Ecto neural progenitor cell (in vitro differentiated cells): ENCODE results near the gene ARRDC2.
"Not testable (repeated sequence)": the region's sequence is repeated elsewhere in the genome, so short reads cannot be mapped to it uniquely, and the experiment has no call there.

Experiments used
- DNase-seq: peaks from one replicate; pipeline ENCODE4 v3.0.0-alpha.2; 2018; ENCODE audit warnings: low spot score

ARRDC2 gene

GRCh38 chr19:17989425-17990094 is 18.4 kb upstream of the ARRDC2 start:
- DNase-seq: no peak

GRCh38 chr19:17993076-17993813 is 14.7 kb upstream of the ARRDC2 start:
- DNase-seq: no peak

- DNase-seq: peak; percentile 94
Observed at GRCh38 chr19:17996826-17997316, 11.1 kb upstream of the ARRDC2 start.

GRCh38 chr19:17997969-17998826 is 9.8 kb upstream of the ARRDC2 start:
- DNase-seq: peak; percentile 63

- DNase-seq: no peak
Observed at GRCh38 chr19:17998827-17999150, 9.2 kb upstream of the ARRDC2 start.

- DNase-seq: no peak
Observed at GRCh38 chr19:17999684-18000479, 8.1 kb upstream of the ARRDC2 start.

GRCh38 chr19:18000480-18000914 is 7.5 kb upstream of the ARRDC2 start:
- no peak for DNase-seq

- DNase-seq: peak; percentile 65
Observed at GRCh38 chr19:18000915-18001776, 6.8 kb upstream of the ARRDC2 start.

GRCh38 chr19:18001777-18002345 is 6.1 kb upstream of the ARRDC2 start:
- no peak for DNase-seq

GRCh38 chr19:18002347-18002850 is 5.6 kb upstream of the ARRDC2 start:
- no peak for DNase-seq

GRCh38 chr19:18005750-18006149 is 2.2 kb upstream of the ARRDC2 start:
- DNase-seq: not testable (repeated sequence)

GRCh38 chr19:18007044-18007916 is 690 bp upstream of the ARRDC2 start:
- peak; percentile 89 for DNase-seq

GRCh38 chr19:18008814-18009213 is 844 bp downstream of the ARRDC2 start:
- DNase-seq: no peak

GRCh38 chr19:18009412-18010066 is 1.6 kb downstream of the ARRDC2 start:
- DNase-seq: peak; percentile 46

- DNase-seq: no peak
Observed at GRCh38 chr19:18010149-18010548, 2.2 kb downstream of the ARRDC2 start.

- no peak for DNase-seq
Observed at GRCh38 chr19:18013210-18014111, 5.5 kb downstream of the ARRDC2 start.

GRCh38 chr19:18014197-18014596 is 6.2 kb downstream of the ARRDC2 start:
- DNase-seq: no peak
